Adipocyte (in vitro differentiated cells): ENCODE data around the gene RPL7A.
"Not testable (repeated sequence)": the region's sequence is repeated elsewhere in the genome, so short reads cannot be mapped to it uniquely, and the experiment has no call there.

Source experiments
- DNase-seq: peaks from one replicate; pipeline ENCODE4 v3.0.0-alpha.2; 2015; ENCODE audit warnings: low read depth
- H3K27me3 ChIP-seq: replicated peaks from 2 replicates; pipeline ENCODE4 v1.7.0; 2013; ENCODE audit warnings: mild to moderate bottlenecking, low read length, moderate library complexity; ENCODE audit not compliant: control insufficient read depth, insufficient read depth
- H3K36me3 ChIP-seq: 2 replicates; pipeline ENCODE4 v1.7.0; 2013; ENCODE audit warnings: low read length, mild to moderate bottlenecking, moderate library complexity; ENCODE audit not compliant: control insufficient read depth, insufficient read depth, severe bottlenecking
- H3K4me1 ChIP-seq: 2 replicates; pipeline ENCODE4 v1.7.0; 2013; ENCODE audit warnings: mild to moderate bottlenecking, low read length, moderate library complexity; ENCODE audit not compliant: control insufficient read depth, insufficient read depth
- H3K4me3 ChIP-seq: 2 replicates; pipeline ENCODE4 v1.7.0; 2013; ENCODE audit warnings: mild to moderate bottlenecking, low read length, moderate library complexity
- H3K9ac ChIP-seq: 2 replicates; pipeline ENCODE4 v1.7.0; 2013; ENCODE audit warnings: mild to moderate bottlenecking, low read length, moderate library complexity
- H3K9me3 ChIP-seq: 2 replicates; pipeline ENCODE4 v1.7.0; 2013; ENCODE audit warnings: mild to moderate bottlenecking, low read length, moderate library complexity; ENCODE audit not compliant: control insufficient read depth

Gene RPL7A

DNA sequence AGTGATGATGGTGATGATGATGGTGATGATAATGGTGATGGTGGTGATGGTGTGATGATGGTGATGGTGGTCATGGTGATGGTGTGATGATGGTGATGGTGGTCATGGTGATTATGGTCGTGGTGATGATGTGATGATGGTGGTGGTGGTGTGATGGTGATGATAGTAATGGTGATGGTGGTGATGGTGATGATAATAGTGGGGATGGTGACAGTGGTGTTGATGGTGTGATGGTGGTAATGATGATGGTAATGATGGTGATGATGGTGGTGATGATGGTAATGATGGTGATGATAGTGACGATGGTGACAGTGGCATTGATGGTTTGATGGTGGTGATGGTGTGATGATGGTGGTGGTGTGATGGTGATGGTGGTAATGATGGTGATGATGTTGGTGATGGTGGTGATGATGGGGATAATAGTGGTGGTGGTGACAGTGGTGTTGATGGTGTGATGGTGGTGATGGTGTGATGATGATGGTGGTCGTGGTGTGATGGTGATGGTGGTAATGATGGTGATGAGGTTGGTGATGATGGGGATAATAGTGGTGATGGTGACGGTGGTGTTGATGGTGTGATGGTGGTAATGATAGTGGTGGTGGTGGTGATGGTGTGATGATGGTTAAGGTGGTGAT lies 34.6 kb downstream of the RPL7A start:
- Histone ChIP-seq H3K9ac (no peak overlapping the region), H3K27me3 (no peaks in the 10 kb centered on the region), H3K9me3 (no peaks in the 10 kb centered on the region), H3K4me1 (peaks cover 14% of the 10 kb centered on the region), H3K36me3 (no peaks in the 10 kb centered on the region), H3K4me3 (no peak overlapping the region)
- DNase-seq: no peak

DNA sequence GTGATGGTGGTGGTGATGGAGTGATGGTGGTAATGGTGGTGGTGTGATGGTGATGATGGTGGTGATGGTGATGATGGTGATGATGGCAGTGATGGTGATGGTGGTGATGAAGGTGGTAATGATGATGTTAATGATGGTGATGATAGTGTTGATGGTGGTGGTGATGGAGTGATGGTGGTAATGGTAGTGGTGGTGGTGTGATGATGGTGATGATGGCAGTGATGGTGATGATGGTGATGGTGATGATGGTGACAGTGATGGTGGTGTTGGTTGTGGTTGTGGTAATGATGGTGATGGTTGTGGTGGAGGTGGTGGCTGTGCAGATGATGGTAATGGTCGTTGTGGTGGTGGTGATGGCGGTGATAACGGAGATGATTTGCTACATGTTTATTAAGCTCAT lies 35.4 kb downstream of the RPL7A start:
- Histone ChIP-seq H3K4me1 (peaks cover 6% of the 10 kb centered on the region), H3K27me3 (no peaks in the 10 kb centered on the region), H3K4me3 (no peak overlapping the region)

DNA sequence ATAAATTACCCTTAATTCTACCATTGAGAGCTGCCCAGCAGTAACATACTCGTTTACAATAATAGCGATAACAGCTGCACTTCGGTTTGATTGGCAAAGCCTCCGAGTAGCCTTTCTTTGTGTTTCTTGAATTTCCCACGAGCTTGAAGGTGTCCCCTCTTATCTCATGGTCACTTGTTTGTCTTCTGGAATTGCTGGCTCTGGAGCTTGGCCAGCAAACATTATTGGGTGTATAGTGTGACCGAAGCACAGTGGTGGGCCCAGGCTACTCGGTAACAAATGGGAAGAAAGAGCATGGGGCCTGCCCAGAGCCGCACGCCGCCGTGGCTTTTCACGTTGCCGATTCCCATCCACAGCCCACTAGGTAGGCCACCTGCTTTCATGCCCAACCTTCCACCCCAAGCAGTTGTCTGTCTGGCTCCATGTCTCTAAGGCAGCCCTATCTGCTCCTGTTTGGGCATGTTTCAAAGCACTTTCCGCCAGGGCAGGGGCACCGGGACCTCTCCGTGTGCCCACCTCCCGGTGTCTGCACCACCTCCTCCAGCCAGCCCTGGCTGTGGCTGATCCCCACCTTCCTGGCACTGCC lies 36.8 kb downstream of the RPL7A start:
- Histone ChIP-seq H3K36me3 (no peaks in the 10 kb centered on the region), H3K9ac (no peak overlapping the region), H3K4me3 (no peak overlapping the region), H3K27me3 (no peaks in the 10 kb centered on the region), H3K9me3 (no peaks in the 10 kb centered on the region), H3K4me1 (no peaks in the 10 kb centered on the region)
- DNase-seq: no peak

More for the DNA sequence above, 35.4 kb downstream of the RPL7A start:
- Histone ChIP-seq H3K9me3 (no peaks in the 10 kb centered on the region), H3K36me3 (no peaks in the 10 kb centered on the region), H3K9ac (no peak overlapping the region)
- no peak for DNase-seq

DNA sequence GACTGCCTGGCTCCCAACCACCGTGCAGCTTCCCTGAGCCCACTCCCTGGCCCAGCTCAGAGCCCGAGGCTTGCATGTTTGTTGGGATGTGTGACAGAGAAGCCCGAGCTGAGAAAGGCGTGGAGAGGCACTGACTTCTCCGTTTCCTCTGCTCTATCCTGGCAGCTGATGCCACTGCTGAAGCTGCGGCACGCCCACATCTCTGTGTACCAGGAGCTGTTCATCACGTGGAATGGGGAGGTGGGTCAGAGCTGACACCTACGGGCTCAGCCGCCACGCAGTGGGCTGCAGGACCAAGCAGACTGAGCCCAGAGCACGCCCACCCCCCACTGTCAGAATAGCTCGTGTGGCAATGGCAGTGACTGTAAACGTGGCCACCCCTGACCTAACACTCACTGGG lies 37.4 kb downstream of the RPL7A start:
- no peak overlapping the region for H3K4me3 ChIP-seq
- no peaks in the 10 kb centered on the region for H3K4me1 ChIP-seq
- H3K9me3 ChIP-seq: no peaks in the 10 kb centered on the region
- DNase-seq: no peak
- H3K27me3 ChIP-seq: peaks cover 4% of the 10 kb centered on the region
- no peak overlapping the region for H3K9ac ChIP-seq
- H3K36me3 ChIP-seq: no peaks in the 10 kb centered on the region

DNA sequence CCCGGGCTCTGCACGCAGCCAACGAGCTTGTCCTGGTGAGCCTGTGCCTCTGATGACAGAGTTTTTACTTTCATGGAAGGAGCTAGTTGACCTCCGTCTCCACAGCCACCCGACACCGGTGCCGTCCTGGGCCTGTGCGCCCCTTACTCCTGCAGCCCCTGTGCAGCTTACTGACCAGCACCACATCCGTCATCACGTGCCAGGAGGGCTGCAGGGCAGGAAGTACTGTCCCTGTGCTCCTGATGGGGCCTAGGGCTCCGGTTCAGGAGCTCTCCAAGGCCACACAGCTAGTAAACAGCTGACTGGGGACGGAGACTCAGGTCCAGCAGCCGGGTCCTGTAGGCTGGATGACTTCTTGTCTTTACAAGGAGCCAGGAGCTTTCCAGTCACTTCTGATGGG lies 38.3 kb downstream of the RPL7A start:
- no peaks in the 10 kb centered on the region for H3K9me3 ChIP-seq
- no peaks in the 10 kb centered on the region for H3K4me1 ChIP-seq
- H3K36me3 ChIP-seq: no peaks in the 10 kb centered on the region
- no peak overlapping the region for H3K4me3 ChIP-seq
- no peak overlapping the region for H3K9ac ChIP-seq
- H3K27me3 ChIP-seq: peaks cover 6% of the 10 kb centered on the region
- no peak for DNase-seq

DNA sequence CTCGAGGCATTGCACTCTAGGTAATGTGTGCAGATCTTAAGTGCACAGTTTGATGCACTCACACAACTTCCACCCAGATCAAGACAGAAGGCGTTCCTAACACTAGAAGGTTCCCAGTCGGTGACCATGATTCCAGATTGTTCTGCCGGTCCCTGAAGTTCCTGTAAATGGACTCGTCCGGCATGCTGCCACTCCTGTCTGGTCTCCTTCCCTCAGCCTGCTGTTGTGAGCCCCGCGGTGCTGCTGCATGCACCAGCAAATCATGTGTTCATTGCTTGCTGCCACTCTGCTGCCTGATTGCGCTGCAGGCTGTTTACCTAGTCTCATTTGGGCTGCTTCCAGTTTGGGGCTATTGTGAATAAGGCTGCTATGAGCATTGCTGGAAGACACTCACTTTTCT lies 39.7 kb downstream of the RPL7A start:
- Histone ChIP-seq H3K4me3 (no peak overlapping the region), H3K4me1 (no peaks in the 10 kb centered on the region), H3K9me3 (no peaks in the 10 kb centered on the region), H3K27me3 (peaks cover 6% of the 10 kb centered on the region), H3K9ac (no peak overlapping the region), H3K36me3 (no peaks in the 10 kb centered on the region)
- no peak for DNase-seq

DNA sequence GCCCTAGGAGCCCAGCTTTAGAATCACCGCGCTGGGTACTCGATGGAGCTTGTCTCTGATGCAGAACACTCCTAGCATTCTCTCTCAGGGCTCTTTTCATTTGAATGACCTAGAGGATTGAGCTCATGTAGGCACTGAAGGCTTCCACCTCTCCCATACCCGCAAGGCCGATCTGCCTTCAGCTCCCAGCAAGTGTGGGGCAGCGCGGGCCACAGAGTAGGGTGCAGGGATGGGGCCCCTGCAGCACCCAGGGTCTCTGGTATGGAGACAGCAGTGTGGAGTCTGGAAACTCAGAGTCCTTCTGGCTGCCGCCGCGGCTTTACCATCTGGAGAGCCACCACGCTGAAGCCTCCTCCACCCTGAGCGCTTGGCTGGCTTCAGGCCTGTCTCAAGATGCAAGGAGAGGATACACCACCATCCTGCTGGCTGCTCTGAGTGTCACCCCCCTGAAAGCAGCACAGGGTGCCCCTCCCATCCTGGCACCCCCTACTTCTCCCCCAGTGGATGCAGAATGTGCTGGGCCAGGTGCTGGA lies 41.1 kb downstream of the RPL7A start:
- H3K9me3 ChIP-seq: no peaks in the 10 kb centered on the region
- H3K9ac ChIP-seq: no peak overlapping the region
- H3K36me3 ChIP-seq: no peaks in the 10 kb centered on the region
- no peak for DNase-seq
- peaks cover 12% of the 10 kb centered on the region for H3K27me3 ChIP-seq
- no peak overlapping the region for H3K4me3 ChIP-seq
- no peaks in the 10 kb centered on the region for H3K4me1 ChIP-seq

DNA sequence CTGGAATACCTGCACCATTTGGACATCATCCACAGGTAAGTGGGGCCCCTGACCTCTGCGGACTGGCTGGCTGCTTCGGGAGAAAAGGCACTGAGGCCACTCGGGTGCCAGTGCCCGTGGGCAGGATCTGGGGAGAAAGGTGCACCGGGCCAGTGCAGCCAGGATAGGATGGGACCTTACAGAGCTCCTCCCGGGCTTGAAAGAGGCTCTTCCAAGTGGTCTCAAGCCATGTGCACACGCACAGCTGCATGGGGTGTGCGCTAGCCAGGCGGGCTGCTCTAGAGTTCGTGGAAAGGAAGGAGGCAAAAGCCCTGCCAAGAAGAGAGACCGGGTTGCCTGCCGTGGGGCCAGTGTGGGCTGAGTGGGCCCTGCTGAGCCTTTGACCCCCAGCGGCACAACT lies 41.5 kb downstream of the RPL7A start:
- H3K9me3 ChIP-seq: no peaks in the 10 kb centered on the region
- peaks cover 16% of the 10 kb centered on the region for H3K27me3 ChIP-seq
- H3K4me1 ChIP-seq: no peaks in the 10 kb centered on the region
- no peaks in the 10 kb centered on the region for H3K36me3 ChIP-seq
- no peak overlapping the region for H3K4me3 ChIP-seq
- no peak for DNase-seq
- no peak overlapping the region for H3K9ac ChIP-seq

DNA sequence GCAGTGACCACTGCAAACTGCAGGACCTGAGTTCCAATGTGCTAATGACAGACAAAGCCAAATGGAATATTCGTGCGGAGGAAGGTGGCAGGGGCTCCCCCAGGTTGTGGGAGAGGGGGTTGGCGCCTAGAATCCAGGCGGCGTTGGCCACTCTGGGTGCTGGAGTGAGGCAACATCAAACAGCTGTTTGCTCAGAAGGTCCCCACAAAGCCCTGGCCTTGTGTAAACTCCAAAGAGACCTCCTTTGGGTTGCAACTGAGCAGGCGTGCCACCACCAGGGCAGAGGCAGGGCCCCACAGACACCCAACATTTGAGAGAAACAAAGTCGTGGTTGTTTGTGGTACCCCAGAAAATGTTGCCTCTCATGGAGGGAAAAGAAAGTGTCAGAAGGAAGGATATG lies 42.7 kb downstream of the RPL7A start:
- Histone ChIP-seq H3K4me1 (no peaks in the 10 kb centered on the region), H3K27me3 (peaks cover 28% of the 10 kb centered on the region), H3K4me3 (no peak overlapping the region), H3K36me3 (no peaks in the 10 kb centered on the region), H3K9me3 (no peaks in the 10 kb centered on the region), H3K9ac (no peak overlapping the region)
- no peak for DNase-seq

DNA sequence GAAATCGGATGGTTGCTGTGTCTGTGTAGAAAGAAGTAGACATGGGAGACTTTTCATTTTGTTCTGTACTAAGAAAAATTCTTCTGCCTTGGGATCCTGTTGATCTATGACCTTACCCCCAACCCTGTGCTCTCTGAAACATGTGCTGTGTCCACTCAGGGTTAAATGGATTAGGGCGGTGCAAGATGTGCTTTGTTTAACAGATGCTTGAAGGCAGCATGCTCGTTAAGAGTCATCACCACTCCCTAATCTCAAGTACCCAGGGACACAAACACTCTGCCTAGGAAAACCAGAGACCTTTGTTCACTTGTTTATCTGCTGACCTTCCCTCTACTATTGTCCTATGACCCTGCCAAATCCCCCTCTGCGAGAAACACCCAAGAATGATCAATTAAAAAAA lies 43.4 kb downstream of the RPL7A start:
- not testable (repeated sequence) for H3K9ac ChIP-seq, DNase-seq, H3K9me3 ChIP-seq, H3K4me1 ChIP-seq, H3K4me3 ChIP-seq, H3K36me3 ChIP-seq
- peaks cover 35% of the 10 kb centered on the region for H3K27me3 ChIP-seq

DNA sequence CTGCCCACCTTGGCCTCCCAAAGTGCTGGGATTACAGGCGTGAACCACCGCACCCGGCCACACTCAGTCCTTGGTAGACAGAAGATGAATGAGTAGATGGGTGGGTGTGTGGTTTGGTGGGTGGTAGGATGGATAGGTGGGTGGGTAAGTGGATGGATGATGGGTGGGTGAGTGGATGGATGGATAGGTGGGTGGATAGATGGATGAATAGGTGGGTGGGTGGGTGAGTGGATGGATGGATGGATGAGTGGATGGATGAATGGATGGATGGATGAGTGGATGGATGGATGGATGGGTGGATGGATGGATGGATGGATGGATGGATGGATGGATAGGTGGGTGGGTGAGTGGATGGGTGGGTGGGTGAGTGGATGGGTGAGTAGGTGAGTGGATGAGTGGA lies 44.3 kb downstream of the RPL7A start:
- not testable (repeated sequence) for H3K36me3 ChIP-seq, DNase-seq, H3K9ac ChIP-seq, H3K9me3 ChIP-seq, H3K4me3 ChIP-seq, H3K4me1 ChIP-seq
- H3K27me3 ChIP-seq: peaks cover 42% of the 10 kb centered on the region

DNA sequence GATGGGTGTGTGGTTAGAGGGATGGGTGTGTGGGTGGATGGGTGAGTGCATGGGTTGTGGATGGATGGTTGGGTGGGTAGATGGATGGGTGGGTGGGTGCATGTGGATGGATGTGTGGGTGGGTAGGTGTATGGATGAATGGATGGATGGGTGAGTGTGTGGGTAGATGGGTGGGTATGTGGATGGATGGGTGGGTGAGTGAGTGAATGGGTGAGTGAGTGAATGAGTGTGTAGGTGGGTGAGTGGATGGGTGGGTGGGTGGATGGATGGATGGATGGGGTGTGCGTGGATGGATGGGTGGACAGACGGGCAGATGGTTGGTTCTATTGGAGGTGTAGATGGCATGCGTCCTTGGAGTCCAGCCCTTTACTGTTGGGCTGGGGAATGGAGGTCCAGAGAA lies 45.4 kb downstream of the RPL7A start:
- Histone ChIP-seq H3K36me3 (no peaks in the 10 kb centered on the region), H3K4me3 (no peak overlapping the region), H3K4me1 (no peaks in the 10 kb centered on the region), H3K9me3 (no peaks in the 10 kb centered on the region), H3K9ac (no peak overlapping the region), H3K27me3 (peaks cover 49% of the 10 kb centered on the region)
- DNase-seq: no peak
